ENCODE results near the gene SETD1B.
A peak's percentile ranks its signal among the peaks of the same experiment; 100 is the strongest.
"Not testable (repeated sequence)": the region's sequence is repeated elsewhere in the genome, so short reads cannot be mapped to it uniquely, and the experiment has no call there.

The SETD1B gene

GRCh38 chr12:121803861-121804416 lies at the start of gene SETD1B:
Gene SETD1B, plus strand, starts transcription at chr12:121804009. Its CDS starts 729 bp downstream, at chr12:121804738.
- peak; percentile 53 for DNase-seq

GRCh38 chr12:121754836-121755235 lies 49.0 kb upstream of the SETD1B start:
- DNase-seq, result no peak

DNA sequence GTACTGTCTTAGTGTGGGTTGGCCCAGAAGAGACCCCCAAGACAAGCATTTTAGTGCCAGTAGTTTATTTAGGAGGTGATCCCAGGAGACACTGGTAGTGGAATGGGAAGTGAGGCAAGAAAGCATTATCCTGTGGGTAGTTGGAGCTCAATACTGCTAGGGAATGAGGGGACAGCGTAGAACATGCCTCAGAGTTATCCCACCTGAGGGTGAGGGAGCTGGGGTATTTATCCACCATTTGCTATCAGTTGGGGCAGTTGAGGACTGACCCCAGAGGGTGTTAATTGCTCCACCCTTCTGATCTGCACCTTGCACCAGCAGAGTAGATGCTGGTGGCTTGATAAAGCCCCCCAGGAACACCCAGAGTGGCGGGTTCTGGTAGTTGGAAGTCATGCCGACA lies 48.2 kb upstream of the SETD1B start:
- DNase-seq, result no peak

DNA sequence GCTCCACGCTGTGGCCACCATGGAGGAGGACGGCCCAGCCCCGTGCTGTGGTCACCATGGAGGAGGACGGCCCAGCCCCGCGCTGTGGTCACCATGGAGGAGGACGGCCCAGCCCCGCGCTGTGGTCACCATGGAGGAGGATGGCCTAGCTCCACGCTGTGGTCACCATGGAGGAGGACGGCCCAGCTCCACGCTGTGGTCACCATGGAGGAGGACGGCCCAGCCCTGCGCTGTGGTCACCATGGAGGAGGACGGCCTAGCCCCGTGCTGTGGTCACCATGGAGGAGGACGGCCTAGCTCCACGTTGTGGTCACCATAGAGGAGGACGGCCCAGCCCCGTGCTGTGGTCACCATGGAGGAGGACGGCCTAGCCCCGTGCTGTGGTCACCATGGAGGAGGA lies 45.3 kb upstream of the SETD1B start:
- DNase-seq, result not testable (repeated sequence)

GRCh38 chr12:121762269-121762668 lies 41.5 kb upstream of the SETD1B start:
- DNase-seq, result no peak

DNA sequence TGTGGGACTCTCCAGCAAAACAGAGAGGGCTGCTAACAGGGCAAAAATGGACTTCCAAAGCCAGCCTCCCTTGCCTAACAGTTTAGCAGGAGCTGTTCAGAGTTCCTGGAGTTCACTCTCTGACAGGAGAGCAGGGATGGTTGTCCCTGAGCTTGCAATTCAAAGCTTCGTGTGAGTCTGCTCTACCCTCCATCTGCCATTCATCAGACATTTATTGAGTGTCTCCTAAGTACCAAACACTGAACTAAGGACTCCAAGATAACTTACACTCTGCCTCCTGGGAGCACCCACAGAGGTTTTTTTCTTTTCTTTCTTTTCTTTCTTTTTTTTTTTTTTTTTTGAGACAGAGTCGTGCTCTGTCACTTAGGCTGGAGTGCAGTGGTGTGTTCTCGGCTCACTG lies 39.0 kb upstream of the SETD1B start:
- DNase-seq, result no peak

DNA sequence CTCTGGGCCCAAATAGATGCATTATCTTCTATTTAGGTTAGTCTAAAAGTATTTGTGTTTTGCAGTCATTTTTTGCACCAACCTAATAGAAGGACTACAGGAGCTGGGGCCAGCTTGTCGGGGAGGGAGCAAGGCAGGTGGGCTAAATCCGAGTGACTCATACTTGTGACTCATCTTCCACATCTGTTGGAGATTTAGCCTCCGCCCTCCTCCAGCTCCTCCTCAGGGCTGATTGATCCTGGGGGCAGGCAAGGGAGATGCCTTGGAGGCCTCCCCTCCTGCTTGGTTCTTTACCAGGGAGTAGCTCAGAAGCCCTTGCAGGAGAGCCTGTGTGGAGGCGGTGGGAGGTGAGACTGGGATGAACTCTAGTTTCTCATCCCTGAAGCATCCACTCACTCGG lies 38.2 kb upstream of the SETD1B start:
- no peak for DNase-seq

DNA sequence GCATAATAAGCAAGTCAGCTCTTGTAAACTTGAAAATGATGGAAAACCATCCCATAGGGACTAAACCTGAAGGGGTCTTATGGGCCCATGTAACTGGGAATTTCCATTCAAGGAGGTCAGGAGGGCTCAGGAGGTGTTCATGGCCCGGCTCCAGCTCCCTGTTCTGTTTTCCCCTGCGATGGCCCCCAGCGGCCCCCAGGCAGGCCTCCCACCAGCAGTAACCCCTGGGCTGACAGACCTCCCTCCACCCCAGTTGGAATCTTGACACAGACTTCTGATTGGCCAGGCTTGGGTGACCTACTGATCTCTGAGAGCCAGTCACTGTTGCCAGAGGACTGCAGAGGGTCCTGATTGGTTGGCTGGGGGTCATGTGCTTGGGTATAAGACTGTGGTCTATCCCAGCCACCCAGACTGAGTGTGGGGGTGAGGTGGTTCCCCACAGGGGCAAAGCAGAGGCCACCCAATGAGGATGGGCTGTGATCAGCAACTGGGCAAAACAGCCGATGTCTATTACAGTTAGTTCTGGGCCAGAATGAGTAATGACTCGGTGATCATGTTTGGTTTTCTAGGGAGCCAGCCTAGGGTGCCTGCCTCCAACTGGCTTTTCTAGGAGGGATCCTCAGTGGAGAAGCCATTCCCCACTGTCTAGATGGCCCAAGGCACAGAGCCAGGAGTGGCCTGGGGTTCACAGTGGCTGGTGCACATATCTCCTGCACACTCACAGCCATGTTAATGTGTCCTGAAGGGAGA lies 37.3 kb upstream of the SETD1B start:
- DNase-seq, result no peak

DNA sequence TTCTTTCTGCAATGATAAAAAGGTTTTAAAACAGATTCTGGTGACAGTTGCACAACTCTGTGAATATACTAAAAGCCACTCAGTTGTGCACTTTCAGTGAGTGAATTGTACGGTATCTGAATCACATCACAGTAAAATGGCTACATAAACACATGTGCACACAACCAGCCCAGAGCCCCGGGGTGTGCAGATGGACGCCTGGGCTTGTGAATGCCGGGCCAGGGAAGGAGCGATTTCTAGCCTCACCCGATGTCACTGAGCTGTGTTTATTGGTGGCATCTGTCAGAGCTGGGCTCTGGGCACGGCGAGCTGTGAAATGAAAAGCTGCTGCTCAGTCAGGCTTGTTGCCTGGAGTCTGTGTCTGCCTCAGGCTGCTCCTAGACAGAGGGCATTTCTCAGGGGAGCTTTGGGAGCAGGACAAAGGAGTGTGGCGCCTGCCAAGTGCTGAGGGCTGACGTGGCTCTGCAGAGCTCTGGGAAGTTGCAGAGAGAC lies 36.2 kb upstream of the SETD1B start:
- DNase-seq, result no peak

DNA sequence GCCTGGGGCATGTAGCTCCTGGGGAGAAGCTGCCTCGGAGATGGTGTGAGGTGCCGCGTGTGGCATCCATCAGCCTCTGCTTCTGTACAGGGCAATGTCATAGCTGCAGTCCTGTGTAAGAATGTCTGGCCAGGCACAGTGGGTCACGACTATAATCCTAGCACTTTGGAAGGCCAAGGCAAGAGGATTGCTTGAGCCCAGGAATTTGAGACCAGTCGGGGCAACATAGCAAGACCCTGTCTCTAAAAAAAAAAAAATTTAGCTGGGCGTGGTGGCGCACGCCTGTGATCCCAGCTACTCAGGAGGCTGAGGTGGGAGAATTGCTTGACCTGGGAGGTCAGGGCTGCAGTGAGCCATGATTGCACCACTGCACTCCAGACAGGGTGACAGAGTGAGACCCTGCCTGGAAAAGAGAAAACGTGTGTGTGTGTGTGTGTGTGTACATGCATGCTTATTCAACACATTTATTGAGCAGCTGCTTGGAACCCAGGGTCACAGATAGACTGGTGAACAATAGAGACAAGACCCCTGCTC lies 34.4 kb upstream of the SETD1B start:
- no peak for DNase-seq

DNA sequence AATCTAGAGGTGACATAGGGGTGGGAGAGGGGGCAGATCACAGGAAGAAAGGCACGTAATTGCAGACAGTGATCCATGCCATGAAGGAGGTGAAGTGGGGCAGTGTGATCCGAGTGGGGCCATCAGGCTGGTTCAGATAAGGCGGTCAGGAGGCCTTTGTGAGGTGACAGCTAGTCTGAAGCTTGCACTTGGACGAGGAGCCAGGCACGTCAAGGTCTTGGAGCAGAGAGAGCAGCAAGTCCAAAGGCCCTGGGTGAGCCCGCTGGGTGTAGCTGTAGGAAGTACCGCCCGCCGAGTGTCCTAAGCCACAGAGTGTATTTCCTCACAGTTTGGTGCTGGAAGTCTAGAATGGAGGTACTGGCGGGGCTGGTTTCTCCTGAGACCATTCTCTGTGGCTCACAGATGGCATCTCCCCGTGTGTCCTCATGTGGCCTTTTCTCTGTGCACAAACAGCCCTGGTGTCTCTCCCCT lies 33.9 kb upstream of the SETD1B start:
- no peak for DNase-seq

GRCh38 chr12:121770388-121770787 lies 33.4 kb upstream of the SETD1B start:
- DNase-seq, result no peak

DNA sequence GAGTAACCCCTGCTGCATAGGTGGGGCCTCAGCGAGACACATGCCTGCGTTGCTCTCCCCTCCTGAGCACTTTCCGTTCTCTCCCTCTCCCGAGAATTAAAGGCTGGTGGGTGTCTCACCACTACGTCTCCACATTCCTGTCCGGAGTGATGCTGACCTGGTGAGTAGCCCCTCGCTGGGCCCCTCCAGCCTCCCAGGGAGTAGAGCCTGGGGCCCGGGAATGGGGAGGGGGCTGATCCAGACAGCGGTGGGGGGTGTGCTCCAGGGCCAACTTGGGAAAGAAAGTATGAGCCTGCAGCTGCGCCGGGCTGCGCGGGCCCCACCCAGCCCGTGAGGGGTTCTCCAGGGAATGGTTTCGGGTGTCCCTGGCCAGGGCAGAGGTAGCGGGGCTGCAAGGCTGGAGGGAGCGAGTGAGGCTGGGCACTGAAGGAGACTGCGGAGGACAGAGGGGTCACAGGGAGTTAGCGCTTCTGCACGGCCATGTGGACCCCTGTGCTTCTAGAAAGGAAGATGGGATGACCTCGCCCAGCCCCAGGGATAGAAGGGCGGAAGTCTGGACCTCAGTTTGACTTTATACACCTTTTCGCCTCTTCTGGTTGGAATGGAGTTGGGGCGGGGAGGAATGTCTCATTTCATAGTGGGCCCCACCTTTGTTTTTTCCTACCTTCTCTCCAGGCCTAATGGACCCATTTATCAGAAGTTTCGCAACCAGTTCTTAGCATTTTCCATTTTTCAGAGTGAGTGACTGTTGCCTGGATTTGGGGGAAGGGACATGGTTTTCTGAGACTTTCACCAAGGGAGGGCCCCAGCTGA lies 32.8 kb upstream of the SETD1B start:
- no peak for DNase-seq

DNA sequence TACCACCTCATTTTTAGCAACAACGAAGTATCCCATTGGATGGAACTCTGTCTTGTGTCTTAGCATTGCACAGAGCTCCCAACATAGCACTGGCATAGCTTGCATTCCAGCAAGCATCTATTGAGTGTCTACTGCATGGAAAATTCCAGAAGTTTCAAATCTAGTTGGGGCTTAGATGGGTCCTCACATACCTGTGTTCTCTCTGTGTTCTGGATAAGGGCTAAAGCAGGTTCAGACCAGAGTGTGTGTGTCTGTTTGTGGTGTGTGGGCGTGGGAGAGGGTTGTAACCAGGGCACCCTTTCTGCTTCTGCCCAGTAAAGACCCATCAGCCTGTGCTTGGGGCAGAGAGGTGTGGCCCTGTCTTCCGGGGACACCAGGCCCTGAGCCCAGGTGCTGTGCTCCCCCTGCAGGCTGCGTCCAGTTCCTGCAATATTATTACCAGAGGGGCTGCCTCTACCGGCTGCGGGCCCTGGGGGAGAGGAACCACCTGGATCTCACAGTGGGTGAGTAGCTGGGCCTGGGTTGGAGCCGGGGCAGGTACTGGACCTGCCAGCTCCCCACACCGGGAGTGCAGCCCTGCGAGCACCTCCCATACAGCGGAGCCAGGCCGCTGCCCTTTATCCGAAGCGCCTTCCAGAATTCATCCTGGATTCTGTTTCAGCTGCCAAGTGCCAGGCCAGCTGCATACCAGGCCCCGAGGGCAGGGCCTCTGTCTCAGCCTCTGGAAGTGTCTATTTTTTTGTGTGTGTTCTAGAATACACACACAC lies 30.6 kb upstream of the SETD1B start:
- peak; percentile 54 for DNase-seq

DNA sequence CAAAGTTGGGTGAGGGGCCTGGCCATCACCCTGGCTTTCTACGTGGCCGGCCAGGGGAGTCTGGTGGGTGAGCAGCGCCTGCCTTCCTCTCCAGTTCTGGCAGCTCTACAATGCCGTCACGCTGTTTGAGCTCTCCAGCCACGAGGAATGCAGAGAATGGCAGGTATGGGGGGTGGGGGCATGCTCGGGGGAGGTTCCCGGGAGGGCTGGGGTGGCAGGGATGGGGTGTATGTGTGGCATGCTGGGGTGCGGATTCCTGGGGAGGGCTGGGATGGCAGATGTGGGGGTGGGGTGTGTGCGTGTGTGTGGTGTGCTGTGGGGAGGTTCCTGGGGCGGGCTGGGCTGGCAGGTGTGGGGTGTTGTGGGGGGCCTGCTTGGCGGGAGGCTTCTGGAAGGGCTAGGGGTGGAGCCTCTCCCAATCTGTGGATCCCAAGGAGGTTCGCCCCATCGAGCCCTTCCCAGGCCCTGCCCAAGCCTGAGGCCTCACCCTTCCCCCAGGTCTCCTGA lies 28.8 kb upstream of the SETD1B start:
- DNase-seq, result no peak

DNA sequence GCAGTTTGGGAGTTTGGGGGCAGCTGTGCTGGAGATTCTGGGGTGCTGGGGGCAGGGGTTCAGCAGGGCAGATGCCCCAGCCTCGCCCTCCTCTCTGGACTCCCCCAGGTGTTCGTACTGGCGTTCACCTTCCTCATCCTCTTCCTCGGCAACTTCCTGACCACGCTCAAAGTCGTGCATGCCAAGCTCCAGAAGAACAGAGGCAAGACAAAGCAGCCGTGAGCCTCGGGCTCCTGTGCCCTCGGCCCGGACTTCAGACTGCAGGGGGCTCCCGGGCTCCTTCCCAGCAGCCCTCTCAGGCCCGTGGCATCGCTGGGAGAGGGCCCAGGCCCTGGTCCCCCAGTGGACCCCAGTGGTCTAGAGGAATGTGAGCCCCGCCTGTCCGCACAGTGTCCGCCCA lies 28.3 kb upstream of the SETD1B start:
- DNase-seq, result no peak

DNA sequence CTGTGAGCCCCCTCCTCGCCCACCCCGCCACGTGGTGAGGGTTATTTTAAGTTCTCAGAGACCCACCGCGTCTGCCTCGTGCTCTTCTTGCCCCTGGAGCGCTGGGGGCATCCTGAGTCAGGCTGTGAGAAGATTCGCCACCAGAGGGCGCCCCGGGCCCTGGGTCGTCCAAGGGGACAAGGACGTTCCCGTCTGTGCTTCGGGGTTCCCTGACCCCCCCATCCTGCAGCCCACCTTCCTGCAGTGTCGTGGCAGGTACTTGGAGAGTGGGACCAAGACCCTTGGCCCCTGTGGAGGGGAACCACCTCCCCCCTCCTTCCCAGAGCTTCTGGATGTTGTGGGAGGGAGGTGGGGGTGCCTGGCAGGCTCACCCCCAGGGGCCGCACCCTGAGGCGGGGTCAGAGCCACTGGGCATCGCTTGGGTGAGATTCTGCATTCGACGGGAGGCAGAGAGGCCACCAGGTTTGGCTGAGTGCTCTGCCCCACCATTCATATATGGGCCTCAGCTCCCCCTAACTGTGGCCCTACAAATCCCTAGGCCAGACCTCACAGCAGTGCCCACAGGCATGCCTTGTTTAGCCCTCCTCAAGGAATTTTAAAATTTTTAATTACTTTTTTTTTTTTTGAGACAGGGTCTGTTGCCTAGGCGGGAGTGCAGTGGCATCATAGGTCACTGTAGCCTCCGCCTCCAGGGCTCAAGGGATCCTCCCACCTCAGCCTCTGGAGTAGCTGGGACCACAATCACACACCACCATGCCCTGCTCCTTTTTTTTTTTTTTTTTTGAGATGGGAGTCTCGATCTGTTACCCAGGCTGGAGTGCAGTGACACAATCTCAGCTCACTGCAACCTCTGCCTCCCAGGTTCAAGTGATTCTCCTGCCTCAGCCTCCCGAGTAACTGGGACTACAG lies 27.4 kb upstream of the SETD1B start:
- DNase-seq, result peak; percentile 59

DNA sequence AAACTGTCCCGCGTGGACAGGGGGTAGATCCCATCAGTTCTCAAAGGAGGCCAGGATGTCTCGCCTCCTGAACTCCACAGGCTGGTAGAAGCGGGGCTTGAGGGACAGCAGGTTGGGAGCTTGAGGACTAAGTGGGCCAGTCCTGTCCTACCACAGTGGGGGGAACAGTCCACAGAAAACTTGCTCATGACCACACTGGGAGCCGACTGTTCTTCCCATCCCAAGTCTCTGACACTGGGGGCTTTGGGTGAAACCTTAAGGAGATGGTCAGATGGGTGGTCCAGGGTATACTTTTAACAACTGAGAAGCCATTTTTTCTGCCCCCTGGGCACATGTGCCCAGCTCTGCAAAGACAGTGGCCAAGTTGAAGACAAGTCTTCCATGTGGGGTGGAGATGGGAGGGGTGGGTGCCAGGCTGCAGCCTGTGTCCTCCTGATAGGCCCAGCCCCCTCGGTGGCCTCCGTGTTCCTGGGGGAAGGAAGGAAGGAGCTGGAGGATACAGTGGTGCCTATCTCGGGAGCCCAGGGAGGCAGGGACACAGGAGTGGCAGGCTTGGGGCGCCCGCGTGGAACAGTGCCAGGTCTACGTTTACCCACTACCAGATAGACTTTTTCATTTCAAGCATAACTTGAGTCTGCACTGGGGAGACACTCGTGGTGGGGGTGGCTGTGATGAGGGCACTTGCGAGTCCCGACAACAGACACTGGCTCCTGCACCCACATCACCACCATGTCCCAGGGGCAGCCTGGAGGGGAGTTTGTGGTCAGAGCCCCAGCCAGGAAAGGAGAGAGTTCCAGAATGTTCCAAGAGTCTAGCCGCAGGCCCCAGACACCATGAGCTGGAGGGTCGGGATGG lies 25.0 kb upstream of the SETD1B start:
- DNase-seq, result no peak

- DNase-seq, result no peak
Observed at GRCh38 chr12:121779422-121779895, 24.4 kb upstream of the SETD1B start.

- no peak for DNase-seq
Observed at GRCh38 chr12:121780429-121780828, 23.4 kb upstream of the SETD1B start.

All from NK-92 treated with Interleukin-12 subunit alpha and Interleukin-12 subunit beta, amount 100 ng/mL, for 24 hours (cell line).